Mesodermal cell (in vitro differentiated cells): ENCODE results near the gene AFG1L.

ENCODE experiments used
- H3K27ac ChIP-seq: 2 replicates; pipeline ENCODE4 v1.7.0; 2013; ENCODE audit warnings: mild to moderate bottlenecking, low read depth, low read length, moderate library complexity; ENCODE audit not compliant: severe bottlenecking
- H3K36me3 ChIP-seq: 2 replicates; pipeline ENCODE4 v1.7.1; 2013; ENCODE audit warnings: mild to moderate bottlenecking, low read length, moderate library complexity; ENCODE audit not compliant: control insufficient read depth, insufficient read depth
- H3K4me1 ChIP-seq: one replicate; pipeline ENCODE4 v1.7.1; 2013; ENCODE audit warnings: mild to moderate bottlenecking, low read length; ENCODE audit not compliant: insufficient read depth, control insufficient read depth, poor library complexity, severe bottlenecking
- H3K4me3 ChIP-seq: 2 replicates; pipeline ENCODE4 v1.7.0; 2013; ENCODE audit warnings: low read length, control low read depth, mild to moderate bottlenecking; ENCODE audit not compliant: insufficient read depth, poor library complexity, severe bottlenecking; ENCODE audit errors: extremely low read depth
- H3K9me3 ChIP-seq: 2 replicates; pipeline ENCODE4 v1.7.1; 2013; ENCODE audit warnings: mild to moderate bottlenecking, low read length, moderate library complexity; ENCODE audit not compliant: control insufficient read depth
- WGBS, 2 experiments: methylation state at CpG; one replicate each; pipeline ENCODE4 v1.1.5; 2013; ENCODE audit warnings: missing lambda C conversion rate in 2 of 2; ENCODE audit not compliant: insufficient coverage in 2 of 2; 5-methylcytosine and 5-hydroxymethylcytosine counted together

Gene AFG1L

DNA sequence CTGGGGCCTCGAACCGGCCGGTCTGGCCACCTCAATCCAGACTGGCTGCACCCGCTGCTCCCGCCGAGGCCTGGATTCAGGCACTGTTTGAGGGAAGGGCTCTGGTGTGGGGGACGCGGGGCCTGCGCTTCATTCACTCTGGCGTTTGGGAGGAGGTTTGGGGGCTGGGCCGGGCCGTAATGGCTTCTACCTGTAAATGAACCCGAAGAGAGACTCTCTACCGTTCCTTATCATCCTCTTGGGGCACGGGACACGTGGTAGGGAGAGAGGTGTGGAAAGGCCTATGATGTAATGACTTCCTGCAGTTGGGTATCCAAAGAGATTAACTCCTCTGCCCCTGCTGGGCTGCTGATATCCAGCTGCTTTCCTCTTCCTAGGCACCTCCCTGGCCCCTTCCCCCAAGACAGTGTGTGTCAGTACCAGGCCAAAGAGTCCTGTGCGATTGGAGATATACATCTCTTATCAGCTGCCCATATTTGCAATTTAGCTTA is 267.7 kb downstream of the AFG1L start:
- Histone ChIP-seq H3K4me3 (peak overlapping the region; percentile 82), H3K4me1 (peaks cover 16% of the 10 kb centered on the region), H3K9me3 (no peaks in the 10 kb centered on the region), H3K36me3 (peaks cover 6% of the 10 kb centered on the region), H3K27ac (peak overlapping the region; percentile 8)
- WGBS, 2 experiments = 0 to 1% methylated on average over 2 to 10 of the region's 17 CpGs

DNA sequence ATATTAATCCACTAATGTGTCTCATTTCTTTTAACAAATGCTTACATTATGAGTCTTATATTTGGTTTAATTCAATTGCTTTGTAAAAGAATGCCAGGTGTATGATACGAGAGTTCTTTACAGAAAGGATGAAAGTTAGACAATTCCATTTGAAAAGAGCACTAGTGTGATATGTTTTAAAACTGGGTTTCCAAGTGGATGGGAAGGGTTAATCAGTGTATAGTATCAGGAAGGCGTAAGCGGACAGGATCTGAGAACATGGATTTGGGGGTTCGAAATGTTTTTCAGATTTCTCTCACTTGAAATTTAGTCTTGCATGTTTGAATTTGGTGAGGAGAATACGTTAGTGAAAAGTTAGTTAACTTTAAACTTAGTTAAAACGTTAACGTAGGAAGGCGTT is 268.4 kb downstream of the AFG1L start:
- H3K9me3 ChIP-seq = no peaks in the 10 kb centered on the region
- peak overlapping the region; percentile 82 for H3K4me3 ChIP-seq
- no peak overlapping the region for H3K27ac ChIP-seq
- peaks cover 16% of the 10 kb centered on the region for H3K4me1 ChIP-seq
- WGBS, 2 experiments = 56 to 58% methylated on average over 4 of the region's 8 CpGs
- H3K36me3 ChIP-seq = peaks cover 6% of the 10 kb centered on the region

DNA sequence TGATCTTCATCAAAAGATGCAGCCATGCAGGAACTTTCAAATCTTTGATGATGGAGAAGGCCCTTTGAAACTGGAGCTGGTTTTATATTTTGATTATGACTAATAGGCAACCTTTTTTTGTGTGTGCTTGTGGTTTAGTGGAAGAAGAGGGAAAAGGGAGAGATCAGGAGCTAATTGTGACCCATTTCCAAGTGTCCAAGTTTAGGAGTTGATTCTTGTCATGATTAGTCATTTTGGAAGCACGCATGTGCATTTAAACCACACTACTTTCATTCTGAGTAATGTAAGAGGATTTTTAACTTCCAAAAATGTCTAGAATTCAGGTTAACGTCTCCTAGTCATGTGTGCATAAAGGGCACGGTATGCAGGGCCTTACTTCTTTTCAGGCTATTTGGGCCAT is 269.3 kb downstream of the AFG1L start:
- Histone ChIP-seq H3K4me3 (no peak overlapping the region), H3K4me1 (peaks cover 16% of the 10 kb centered on the region), H3K36me3 (peaks cover 15% of the 10 kb centered on the region), H3K9me3 (no peaks in the 10 kb centered on the region), H3K27ac (no peak overlapping the region)
- WGBS, 2 experiments = no CpG with 5 or more reads among the region's 3 CpGs

DNA sequence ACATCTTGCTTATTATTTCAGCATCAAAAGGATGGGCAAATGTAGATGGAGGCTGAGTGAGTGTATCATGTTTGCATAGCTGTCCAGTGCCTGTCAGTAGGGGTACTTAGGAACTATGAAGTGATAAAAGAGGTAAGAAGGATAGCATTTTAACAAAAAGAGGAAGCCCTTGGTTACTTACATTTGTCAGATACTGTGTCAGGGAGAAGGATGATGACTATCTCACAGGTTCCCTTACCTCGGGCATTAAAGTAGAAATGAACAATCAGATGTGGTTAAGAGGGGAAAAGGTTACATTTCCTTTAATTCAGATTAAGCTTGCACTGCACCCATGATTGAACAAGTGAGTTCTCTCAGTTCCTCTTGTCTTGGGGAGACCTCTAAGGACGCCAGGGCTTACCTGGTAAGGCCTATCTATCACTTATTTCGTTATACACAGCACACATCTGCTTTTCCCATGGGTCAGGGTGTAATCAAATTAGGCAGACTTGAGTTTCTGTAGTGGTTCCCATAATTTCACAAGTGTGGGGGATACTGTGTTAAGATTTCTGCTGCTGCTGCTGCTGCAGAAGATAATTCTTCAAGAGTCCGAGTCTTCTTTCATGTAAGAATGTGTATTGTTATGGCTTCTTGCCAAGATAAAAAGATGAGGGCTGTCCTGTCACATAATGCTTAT is 270.4 kb downstream of the AFG1L start:
- Histone ChIP-seq H3K4me1 (peaks cover 16% of the 10 kb centered on the region), H3K27ac (no peak overlapping the region), H3K36me3 (peaks cover 25% of the 10 kb centered on the region), H3K4me3 (no peak overlapping the region), H3K9me3 (no peaks in the 10 kb centered on the region)
- WGBS, 2 experiments = 79 to 89% methylated on average over 1 to 2 of the region's 4 CpGs

DNA sequence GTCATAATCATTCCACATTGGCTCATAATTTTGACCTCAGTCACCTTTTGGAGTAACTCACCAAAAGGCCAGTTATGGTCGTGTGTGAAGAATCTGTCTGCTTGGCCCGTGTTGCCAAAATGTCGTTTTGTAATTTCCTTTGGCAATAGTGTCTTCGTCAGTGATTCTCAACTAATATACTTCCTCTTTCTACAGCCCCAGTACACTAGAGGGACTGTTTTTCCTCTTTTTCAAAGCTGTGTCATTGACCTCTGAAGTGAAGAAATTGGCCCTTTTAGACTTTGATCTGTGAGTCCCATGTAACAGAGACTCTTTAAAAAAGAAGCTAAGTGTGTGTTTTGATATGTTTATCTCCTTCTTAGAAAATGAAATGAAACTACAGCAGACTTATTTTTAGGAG is 271.0 kb downstream of the AFG1L start:
- no peaks in the 10 kb centered on the region for H3K9me3 ChIP-seq
- H3K4me3 ChIP-seq = no peak overlapping the region
- no peak overlapping the region for H3K27ac ChIP-seq
- H3K4me1 ChIP-seq = peaks cover 16% of the 10 kb centered on the region
- peaks cover 32% of the 10 kb centered on the region for H3K36me3 ChIP-seq
- WGBS, 2 experiments = 80 to 87% methylated on average over 3 to 4 of the region's 4 CpGs

DNA sequence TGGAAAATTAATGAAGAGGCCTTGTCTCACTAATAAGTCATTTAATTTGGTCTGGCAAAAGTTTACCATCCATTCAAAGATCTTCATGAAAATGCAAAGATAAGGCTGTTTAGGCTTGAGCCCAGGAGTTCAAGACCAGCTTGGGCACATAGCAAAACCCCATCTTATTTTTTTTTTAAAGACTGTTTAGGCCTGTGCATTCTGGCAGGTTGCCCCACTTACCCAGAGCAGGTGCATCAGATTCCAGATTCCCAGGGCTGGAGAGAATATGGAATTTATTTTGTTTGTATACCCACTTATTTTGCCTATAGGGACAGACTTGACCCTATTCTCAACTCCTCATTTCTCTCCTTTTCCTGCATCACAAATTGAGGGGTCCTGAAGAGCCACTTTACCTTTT is 271.6 kb downstream of the AFG1L start:
- Histone ChIP-seq H3K9me3 (no peaks in the 10 kb centered on the region), H3K27ac (no peak overlapping the region), H3K4me1 (peaks cover 16% of the 10 kb centered on the region), H3K36me3 (peaks cover 37% of the 10 kb centered on the region), H3K4me3 (no peak overlapping the region)

DNA sequence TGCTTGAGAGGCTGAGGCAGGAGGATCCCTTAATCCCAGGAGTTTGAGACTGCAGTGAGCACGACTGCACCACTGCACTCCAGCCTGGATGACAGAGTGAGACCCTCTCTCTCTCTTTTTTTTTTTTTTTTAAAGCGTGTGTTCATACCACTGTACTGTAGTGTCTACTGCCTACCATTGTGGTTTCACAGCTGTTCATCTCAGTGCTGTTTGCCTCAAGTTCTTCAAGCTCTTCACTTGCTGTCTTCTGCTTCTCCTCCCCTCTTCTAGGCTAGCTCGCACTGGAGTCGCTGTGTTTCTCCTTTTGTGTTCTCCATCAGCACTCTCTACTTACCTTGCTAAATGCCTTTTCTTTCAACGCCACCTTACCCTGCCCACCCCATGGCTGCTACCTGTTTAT is 273.2 kb downstream of the AFG1L start:
- Histone ChIP-seq H3K4me3 (no peak overlapping the region), H3K9me3 (no peaks in the 10 kb centered on the region), H3K36me3 (peaks cover 48% of the 10 kb centered on the region), H3K27ac (no peak overlapping the region), H3K4me1 (peaks cover 16% of the 10 kb centered on the region)
- 93% methylated on average over 3 of the region's 5 CpGs for WGBS, 2 experiments

DNA sequence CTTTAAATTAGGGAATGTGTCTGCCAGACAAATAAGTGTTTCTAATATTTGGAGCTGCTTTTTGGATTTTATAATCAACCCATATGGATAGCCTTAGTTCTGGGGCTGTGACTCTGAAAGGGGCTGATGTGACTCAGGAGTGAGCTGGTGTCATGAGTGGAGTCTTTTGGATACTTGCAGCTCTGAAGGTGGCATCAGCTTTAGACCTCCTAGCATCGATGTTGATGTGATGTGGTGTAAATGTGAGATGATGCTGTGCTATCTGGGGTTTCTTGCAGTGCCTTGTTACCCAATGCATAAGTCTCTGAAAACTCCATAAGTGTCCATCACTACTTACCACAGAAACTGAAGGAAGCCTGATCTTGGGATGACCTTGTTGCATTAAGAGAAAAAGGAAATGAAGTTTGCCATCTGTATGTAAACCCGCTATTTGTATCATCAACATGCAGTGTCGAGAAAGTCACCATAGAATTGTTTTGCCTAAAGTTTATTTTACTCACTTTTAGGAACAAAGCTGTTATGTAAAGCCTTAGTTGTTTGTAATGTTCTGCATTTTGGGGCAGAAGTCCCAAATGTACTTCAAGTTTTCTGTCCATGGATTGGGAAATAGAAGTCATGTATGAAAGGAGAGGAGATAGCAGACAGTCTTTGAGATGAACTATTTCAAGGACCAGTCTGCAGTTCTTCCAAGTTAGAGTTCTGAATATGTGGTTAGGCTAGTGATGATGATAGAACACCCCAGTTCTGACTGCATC is 273.9 kb downstream of the AFG1L start:
- no CpG with 5 or more reads among the region's 3 CpGs for WGBS, 2 experiments

DNA sequence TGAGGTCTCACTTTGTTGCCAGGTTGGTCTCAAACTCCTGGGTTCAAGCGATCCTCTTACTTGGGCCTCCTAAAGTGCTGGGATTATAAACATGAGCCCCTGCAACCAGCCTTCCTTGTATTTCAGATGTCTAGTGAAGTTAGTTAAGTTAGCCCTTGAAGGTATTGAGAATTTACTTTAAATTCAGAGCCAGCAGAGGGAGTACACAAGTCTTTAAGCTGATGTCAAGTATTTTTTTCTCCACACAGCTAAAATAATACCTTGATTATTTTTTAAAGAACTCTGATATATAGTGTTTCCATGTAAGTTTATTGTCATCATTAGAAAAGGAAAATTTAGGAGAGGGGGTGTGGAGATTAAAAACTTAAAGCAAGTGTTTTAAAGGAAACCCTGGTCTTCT is 275.7 kb downstream of the AFG1L start:
- no peak overlapping the region for H3K4me3 ChIP-seq
- H3K4me1 ChIP-seq = peaks cover 3% of the 10 kb centered on the region
- peaks cover 52% of the 10 kb centered on the region for H3K36me3 ChIP-seq
- H3K27ac ChIP-seq = no peak overlapping the region
- 60 to 100% methylated on average over 1 of the region's 1 CpG for WGBS, 2 experiments
- H3K9me3 ChIP-seq = no peaks in the 10 kb centered on the region

More for the DNA sequence above, 273.9 kb downstream of the AFG1L start:
- H3K9me3 ChIP-seq = no peaks in the 10 kb centered on the region
- no peak overlapping the region for H3K4me3 ChIP-seq
- no peak overlapping the region for H3K27ac ChIP-seq
- H3K4me1 ChIP-seq = peaks cover 16% of the 10 kb centered on the region
- peaks cover 52% of the 10 kb centered on the region for H3K36me3 ChIP-seq

DNA sequence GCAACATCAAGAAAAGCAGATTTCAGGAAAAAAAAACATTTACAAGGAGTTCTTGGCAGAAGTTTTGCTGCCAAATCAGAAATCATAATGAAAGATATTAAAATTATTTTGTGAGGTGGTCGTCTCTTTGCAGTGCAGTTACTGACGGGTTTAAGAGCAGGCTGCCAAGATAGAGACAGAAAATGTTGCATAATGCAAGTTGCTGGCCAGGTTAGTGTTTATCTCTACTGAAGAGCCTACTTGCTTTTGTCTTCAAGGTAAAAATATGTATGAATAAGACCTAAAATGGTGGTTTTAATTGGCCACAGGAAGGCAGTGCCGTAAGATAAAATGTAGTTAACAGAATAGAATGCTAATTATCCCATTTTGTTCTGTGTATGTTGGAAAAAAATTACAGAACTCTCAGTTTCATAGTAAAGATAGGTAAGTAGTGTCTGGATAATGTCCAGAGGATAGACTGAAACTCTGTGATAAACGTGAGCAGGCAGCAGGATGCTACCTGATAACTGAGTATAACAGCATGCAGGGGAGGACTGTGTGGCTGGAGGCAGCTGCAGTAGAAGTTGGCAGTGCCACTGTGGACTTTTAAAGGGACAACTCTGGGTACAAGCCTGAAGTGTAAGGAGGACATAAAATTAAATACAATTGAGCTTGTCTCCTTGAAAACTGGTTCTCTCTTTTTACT is 279.7 kb downstream of the AFG1L start:
- H3K9me3 ChIP-seq = no peaks in the 10 kb centered on the region
- no peak overlapping the region for H3K27ac ChIP-seq
- peaks cover 7% of the 10 kb centered on the region for H3K4me1 ChIP-seq
- H3K4me3 ChIP-seq = no peak overlapping the region
- 87 to 94% methylated on average over 4 of the region's 4 CpGs for WGBS, 2 experiments
- peaks cover 42% of the 10 kb centered on the region for H3K36me3 ChIP-seq
